Activated CD4-positive, alpha-beta T cell treated with anti-CD3 and anti-CD28 coated beads, Interleukin-2, amount 50 U/mL, for 48 hours (primary cell): Measurements from ENCODE around the gene MCRIP1.

Experiments
- DNase-seq, 2 experiments: peaks; one replicate each; pipeline ENCODE4 v3.0.0-alpha.2; 2020

The MCRIP1 gene

GRCh38 chr17:81860756-81861568, 27.9 kb upstream of the MCRIP1 start:
- peak; percentile 99 for DNase-seq

- DNase-seq = peak in 1 of 2 experiments; percentile 28
Measured at GRCh38 chr17:81859906-81860755, 27.0 kb upstream of the MCRIP1 start, which contains the start of gene P4HB. P4HB (minus strand) TSS chr17:81860535; CDS start chr17:81860471, 64 bp downstream.

- DNase-seq = no peak
Measured at GRCh38 chr17:81858967-81859905, 26.1 kb upstream of the MCRIP1 start.

GRCh38 chr17:81858170-81858966, 25.3 kb upstream of the MCRIP1 start:
- DNase-seq = no peak

GRCh38 chr17:81854974-81855774, 22.1 kb upstream of the MCRIP1 start:
- DNase-seq = no peak

- no peak for DNase-seq
Measured at GRCh38 chr17:81852237-81852636, 19.1 kb upstream of the MCRIP1 start.

GRCh38 chr17:81851423-81851822, 18.3 kb upstream of the MCRIP1 start:
- no peak for DNase-seq

GRCh38 chr17:81849457-81849856, 16.4 kb upstream of the MCRIP1 start:
- DNase-seq = no peak

GRCh38 chr17:81846743-81847689, 13.9 kb upstream of the MCRIP1 start:
- DNase-seq = no peak

GRCh38 chr17:81845881-81846742, 13.0 kb upstream of the MCRIP1 start:
- DNase-seq = no peak

- DNase-seq = no peak
Measured at GRCh38 chr17:81845361-81845760, 12.3 kb upstream of the MCRIP1 start.

GRCh38 chr17:81844887-81845286, 11.8 kb upstream of the MCRIP1 start:
- no peak for DNase-seq

GRCh38 chr17:81844327-81844851, 11.3 kb upstream of the MCRIP1 start:
- no peak for DNase-seq

- no peak for DNase-seq
Measured at GRCh38 chr17:81843713-81844326, 10.7 kb upstream of the MCRIP1 start.

- DNase-seq = no peak
Measured at GRCh38 chr17:81842725-81843504, 9.8 kb upstream of the MCRIP1 start.

- no peak for DNase-seq
Measured at GRCh38 chr17:81842378-81842724, 9.3 kb upstream of the MCRIP1 start.

GRCh38 chr17:81841866-81842265, 8.8 kb upstream of the MCRIP1 start:
- no peak for DNase-seq
